Brain microvascular endothelial cell (primary cell): ENCODE measurements around the gene SSRP1.
"Not testable (repeated sequence)": the region's sequence is repeated elsewhere in the genome, so short reads cannot be mapped to it uniquely, and the experiment has no call there.

Experiments used
- DNase-seq: peaks from one replicate; pipeline ENCODE4 v3.0.0-alpha.2; 2020
- H3K27ac ChIP-seq: fragments of 250-450 bp; sonication (Bioruptor Pico); 2 replicates; pipeline ENCODE4 v1.5.1; 2020; ENCODE audit warnings: mild to moderate bottlenecking, moderate library complexity
- H3K27me3 ChIP-seq: fragments of 250-450 bp; sonication (Bioruptor Pico); replicated peaks from 2 replicates; pipeline ENCODE4 v1.5.1; 2020; ENCODE audit warnings: mild to moderate bottlenecking
- H3K36me3 ChIP-seq: fragments of 250-450 bp; sonication (Bioruptor Pico); replicated peaks from 2 replicates; pipeline ENCODE4 v1.5.1; 2020; ENCODE audit warnings: mild to moderate bottlenecking
- H3K4me3 ChIP-seq: 2 replicates; pipeline ENCODE4 v1.5.1; 2011; ENCODE audit warnings: low read depth, mild to moderate bottlenecking, control low read depth, low read length, moderate library complexity
- CTCF ChIP-seq: IDR thresholded peaks from 2 replicates; pipeline ENCODE4 v1.5.1; 2011; ENCODE audit warnings: low read depth, mild to moderate bottlenecking, moderate library complexity, low read length, control low read depth, inconsistent platforms; ENCODE audit errors: missing control alignments
- in situ Hi-C: cut with HindIII; loops from 2 replicates; pipeline ENCODE4 v1.10.0; 2017; ENCODE audit warnings: low sequenced_read_pairs, low pct_ligation_motif_present

SSRP1 gene

DNA sequence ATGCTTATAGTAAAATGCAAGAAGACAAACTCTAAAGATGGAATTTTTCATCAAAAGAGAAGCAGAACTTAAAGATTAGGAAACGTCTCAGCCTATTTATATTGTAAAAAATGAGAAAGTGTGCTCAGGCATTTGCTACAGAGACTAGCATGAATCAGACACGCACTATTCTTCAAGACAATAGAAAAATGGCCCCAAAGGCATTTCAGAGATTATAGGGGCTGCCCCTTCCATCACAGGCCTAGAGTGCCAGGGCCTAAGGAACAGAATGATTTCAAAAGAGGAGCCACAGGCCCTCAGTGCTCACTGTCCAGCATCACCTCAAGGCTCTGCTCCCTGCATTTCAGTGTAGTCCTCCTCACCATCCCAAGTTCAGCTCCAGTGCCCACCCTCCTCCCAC is 38.5 kb downstream of the SSRP1 start:
- DNase-seq = no peak
- Histone ChIP-seq H3K36me3 (peaks cover 56% of the 10 kb centered on the region), H3K27ac (no peak overlapping the region), H3K27me3 (no peaks in the 10 kb centered on the region), H3K4me3 (no peak overlapping the region)
- TF ChIP-seq CTCF = no peak
- in situ Hi-C loops = no loop called here

- H3K36me3 ChIP-seq = peaks cover 45% of the 10 kb centered on the region
- in situ Hi-C loops, DNase-seq, H3K27me3 ChIP-seq, H3K27ac ChIP-seq, H3K4me3 ChIP-seq: not testable (repeated sequence)
These were observed 39.5 kb downstream of the SSRP1 start for GRCh38 chr11:57296205-57296604.

DNA sequence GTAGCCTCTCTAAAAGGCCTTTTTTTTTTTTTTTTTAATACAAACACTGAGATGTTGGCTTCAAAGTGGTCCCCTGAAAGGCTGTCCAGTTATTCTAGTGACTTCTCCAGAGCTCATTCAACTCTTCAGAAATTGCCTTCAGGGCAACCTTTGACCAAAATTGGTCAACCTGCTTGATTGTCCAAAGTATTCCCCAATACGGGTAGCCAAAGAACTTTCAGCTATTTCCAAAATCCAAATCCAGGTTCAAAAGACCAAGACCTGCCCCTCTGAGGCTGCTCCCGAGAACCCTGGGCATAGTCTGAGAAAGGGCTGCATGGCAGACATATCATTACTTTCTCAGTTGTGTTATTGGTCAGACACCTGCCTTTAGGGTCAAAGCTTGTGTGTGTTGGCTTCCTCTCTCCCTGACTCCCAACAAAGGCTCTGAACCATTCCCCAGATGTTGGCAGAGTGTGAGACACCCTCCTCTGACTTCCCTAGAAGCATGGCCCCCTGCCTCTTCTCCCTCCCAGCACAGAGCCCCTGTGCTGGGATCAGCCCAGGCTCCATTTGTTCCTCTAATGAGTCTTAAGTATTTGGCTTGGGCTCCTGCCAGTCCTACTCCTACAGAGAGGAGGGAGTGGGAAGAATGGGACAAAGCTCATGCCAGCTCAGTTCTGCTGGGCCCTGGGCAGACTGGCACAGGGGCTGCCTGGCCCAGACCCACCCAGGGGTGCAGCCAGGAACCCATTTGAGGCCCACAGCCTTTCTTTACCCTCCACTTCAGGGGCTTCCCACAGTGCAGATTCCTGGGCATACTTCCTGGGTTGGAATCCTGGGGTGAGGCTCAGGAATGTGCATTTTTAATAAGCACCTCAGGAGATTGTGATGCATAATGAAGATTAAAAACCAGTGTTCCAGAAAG is 41.2 kb downstream of the SSRP1 start:
- Histone ChIP-seq H3K36me3 (peaks cover 28% of the 10 kb centered on the region), H3K27ac (no peak overlapping the region), H3K4me3 (no peak overlapping the region), H3K27me3 (no peaks in the 10 kb centered on the region)
- TF ChIP-seq CTCF = no peak
- DNase-seq = no peak
- in situ Hi-C loops = no loop called here

DNA sequence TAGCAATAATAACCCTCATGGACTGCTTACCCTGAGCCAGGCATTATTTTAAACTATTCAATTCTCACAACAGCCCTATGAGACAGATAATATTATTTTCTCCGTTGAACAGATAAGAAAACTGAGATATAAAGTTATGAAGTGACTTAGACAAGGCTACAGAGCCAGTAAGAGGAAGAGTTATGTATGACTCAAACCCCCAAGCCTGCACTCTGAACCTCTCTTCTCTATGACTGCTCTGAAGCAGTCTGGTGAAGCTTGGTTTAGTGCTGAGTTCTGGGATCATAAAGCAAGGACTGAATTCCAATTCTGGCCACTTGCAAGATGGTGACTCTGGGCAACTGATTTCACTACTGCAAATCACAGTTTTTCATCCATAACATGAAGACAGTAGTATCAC is 45.4 kb downstream of the SSRP1 start:
- Histone ChIP-seq H3K27me3 (no peaks in the 10 kb centered on the region), H3K36me3 (no peaks in the 10 kb centered on the region), H3K27ac (peak overlapping the region; percentile 84), H3K4me3 (no peak overlapping the region)
- in situ Hi-C loops = no loop called here
- DNase-seq = peak; percentile 87
- no peak for TF ChIP-seq CTCF

- DNase-seq = peak; percentile 93
- no peaks in the 10 kb centered on the region for H3K27me3 ChIP-seq
- H3K36me3 ChIP-seq = no peaks in the 10 kb centered on the region
- H3K4me3 ChIP-seq = no peak overlapping the region
- peak overlapping the region; percentile 84 for H3K27ac ChIP-seq
- no peak for TF ChIP-seq CTCF
- in situ Hi-C loops = no loop called here
These were observed 46.7 kb downstream of the SSRP1 start for GRCh38 chr11:57288771-57289579.

DNA sequence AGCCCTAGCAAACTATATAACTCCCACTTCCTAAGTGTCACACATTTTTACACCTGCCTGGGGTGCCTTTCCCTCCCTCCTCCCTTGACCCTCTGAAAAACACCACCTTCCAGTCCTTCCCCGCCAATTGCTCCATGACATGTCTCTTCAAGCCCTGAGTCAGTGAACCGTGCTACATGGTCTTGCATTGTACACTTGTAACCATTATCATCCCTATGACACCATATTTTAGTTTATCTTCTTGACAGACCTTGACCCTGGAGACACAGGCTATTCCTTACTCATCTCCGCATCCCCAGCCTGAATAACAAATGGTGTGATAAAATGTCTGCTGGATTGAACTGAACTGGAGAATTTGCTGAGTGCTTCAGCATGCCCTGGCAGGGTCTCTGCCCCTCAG is 47.8 kb downstream of the SSRP1 start:
- no peak for DNase-seq
- no peak overlapping the region for H3K27ac ChIP-seq
- no peaks in the 10 kb centered on the region for H3K27me3 ChIP-seq
- in situ Hi-C loops = no loop called here
- H3K36me3 ChIP-seq = no peaks in the 10 kb centered on the region
- no peak for TF ChIP-seq CTCF
- no peak overlapping the region for H3K4me3 ChIP-seq
